Measurements from ENCODE around the gene SBF2.
"Not testable (repeated sequence)": the region's sequence is repeated elsewhere in the genome, so short reads cannot be mapped to it uniquely, and the experiment has no call there.

Gene SBF2

GRCh38 chr11:10265936-10266335 is 28.1 kb downstream of the SBF2 start:
- DNase-seq (ENCODE audit: low read depth): no peak

GRCh38 chr11:10264716-10265115 is 29.3 kb downstream of the SBF2 start:
- not testable (repeated sequence) for DNase-seq (ENCODE audit: low read depth)

DNA sequence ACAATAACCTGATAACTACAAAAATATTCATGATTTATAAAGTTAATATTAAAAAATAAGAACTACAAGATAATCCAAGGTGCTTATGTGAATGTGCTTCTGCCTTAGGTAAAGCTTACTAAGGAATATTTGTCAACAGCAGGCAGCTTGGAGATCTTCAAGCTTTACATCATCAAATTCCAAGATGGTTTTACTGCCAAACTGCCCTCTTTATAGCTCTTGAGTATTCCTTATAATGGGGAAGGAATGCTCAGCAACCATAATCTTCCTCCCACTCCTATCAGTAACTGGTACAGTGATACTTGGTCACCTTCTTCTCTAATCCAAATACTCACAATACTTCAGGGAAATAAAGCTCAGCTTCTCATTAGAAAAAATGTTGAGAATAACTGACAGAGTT is 30.1 kb downstream of the SBF2 start:
- no peak for DNase-seq (ENCODE audit: low read depth)

DNA sequence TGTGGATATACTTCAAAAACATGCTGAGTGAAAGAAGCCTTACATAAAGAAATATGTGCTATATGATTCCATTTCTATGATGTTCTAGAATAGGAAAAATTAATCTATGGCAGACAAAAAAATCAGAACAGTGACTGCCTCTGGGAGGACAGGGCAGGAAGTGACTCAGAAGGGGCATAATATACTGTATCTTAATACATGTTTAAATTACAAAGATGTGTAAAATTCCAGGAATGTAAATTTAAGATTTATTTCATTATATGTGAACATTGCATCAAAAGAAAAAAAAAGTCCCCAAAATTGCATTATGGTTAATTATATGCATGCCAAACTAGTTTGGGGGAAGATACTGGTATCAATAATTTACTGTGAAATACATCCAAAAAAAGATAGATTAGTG is 32.2 kb downstream of the SBF2 start:
- DNase-seq (ENCODE audit: low read depth): no peak

- no peak for DNase-seq (ENCODE audit: low read depth)
Measured at GRCh38 chr11:10257478-10257877, 36.5 kb downstream of the SBF2 start.

DNA sequence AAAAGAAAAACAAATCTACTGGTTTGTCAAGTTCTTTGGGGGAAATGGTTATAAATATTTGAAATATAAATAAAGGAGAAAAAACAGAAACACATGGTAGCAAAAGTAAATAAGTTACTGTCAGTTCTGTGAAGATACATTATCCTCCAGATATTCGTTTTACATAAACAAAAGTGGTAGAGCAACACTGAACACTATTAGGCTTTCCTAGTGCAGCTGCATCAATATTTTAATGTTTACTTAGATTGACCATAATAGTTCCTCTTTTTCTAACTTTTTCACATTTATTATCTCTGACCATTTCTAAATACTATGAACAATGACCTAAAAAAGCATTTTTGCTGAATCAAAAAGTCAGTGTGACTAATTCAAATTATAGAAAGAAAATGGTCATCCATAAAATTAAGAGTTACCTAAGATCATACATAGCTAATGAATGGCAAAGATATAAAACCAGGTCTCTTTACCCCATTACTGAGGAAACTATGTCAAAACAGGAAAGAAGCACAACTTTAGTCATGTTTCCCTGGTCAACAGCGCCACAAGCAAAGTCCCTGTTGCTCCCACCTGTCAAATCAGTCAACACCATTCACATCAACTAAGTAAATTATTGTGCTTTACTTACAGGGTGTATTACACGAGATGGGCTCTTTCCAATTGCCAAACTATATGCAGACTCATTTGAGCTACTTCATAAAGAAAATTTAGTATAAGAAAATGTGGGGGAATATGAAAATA is 38.5 kb downstream of the SBF2 start:
- no peak for DNase-seq (ENCODE audit: low read depth)

- not testable (repeated sequence) for DNase-seq (ENCODE audit: low read depth)
Measured at GRCh38 chr11:10249448-10250131, 44.4 kb downstream of the SBF2 start.

- DNase-seq (ENCODE audit: low read depth): no peak
Measured at GRCh38 chr11:10247011-10247410, 47.0 kb downstream of the SBF2 start.

DNA sequence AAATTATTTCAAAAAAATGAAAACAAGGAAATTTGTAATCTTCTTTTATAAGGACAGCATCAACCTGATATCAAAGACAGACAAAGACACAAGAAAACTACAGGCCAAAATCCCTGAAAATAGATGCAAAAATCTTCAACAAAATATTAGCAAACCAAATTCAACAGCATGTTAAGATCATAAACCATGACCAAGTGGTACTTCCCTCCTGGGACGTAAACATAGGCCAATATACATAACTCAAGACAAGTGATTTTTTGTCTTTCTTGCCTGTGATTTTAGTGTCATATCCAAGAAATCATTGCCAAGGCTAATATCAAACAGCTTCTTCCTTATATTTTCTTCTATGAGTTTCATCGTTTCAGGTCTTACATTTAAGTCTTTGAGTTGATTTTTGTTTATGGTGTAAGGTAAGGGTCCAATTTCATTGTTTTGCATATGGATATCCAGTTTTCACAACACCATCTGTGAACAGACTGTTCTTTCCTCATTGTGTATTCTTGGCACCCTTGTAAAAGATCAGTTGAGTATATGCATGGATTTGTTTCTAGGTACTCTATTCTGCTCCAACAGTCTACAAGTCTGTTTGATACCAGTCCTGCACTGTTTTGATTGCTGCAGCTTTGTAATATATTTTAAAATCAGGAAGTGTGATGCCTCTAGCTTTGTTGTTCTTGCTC is 50.0 kb downstream of the SBF2 start:
- DNase-seq (ENCODE audit: low read depth): no peak

DNA sequence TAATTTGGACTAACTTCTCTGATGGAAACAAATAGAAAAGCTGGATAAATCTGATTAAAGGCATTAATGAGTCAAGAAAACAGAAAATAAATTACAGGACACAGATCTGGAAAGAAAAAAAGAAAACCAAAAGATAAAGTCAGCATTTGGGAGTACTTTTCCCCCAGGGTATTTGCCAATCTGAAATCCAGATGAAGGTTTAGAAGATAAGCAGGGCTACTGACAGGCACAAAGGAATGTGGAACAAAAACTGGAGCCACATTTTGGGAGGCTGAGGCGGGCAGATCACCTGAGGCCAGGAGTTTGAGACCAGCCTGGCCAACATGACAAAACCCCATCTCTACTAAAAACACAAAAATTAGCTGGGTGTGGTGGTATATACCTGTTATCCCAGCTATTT is 57.2 kb downstream of the SBF2 start:
- no peak for DNase-seq (ENCODE audit: low read depth)

GRCh38 chr11:10233581-10233980 is 60.4 kb downstream of the SBF2 start:
- no peak for DNase-seq (ENCODE audit: low read depth)

- no peak for DNase-seq (ENCODE audit: low read depth)
Measured at GRCh38 chr11:10232756-10233155, 61.3 kb downstream of the SBF2 start.

- DNase-seq (ENCODE audit: low read depth): not testable (repeated sequence)
Measured at GRCh38 chr11:10231803-10232202, 62.2 kb downstream of the SBF2 start.

GRCh38 chr11:10225553-10225952 is 68.5 kb downstream of the SBF2 start:
- no peak for DNase-seq (ENCODE audit: low read depth)

DNA sequence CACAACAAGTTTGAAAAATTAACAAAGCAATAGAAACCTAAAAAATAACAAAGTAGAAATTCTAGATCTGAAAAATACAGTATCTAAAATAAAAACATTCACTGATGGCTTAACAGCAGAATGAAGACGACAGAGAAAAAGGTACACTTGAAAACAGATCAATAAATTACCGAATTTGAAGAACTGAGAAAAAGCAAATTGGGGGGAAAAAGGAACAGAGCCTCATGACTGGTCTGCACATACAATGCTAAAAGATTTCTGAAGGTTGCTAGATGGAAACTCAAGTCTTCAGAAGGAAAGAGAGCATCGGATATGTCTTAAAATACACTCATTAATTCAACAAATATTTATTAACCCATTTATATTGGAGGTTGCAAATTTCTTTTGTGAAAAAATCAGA is 71.6 kb downstream of the SBF2 start:
- DNase-seq (ENCODE audit: low read depth): no peak

DNA sequence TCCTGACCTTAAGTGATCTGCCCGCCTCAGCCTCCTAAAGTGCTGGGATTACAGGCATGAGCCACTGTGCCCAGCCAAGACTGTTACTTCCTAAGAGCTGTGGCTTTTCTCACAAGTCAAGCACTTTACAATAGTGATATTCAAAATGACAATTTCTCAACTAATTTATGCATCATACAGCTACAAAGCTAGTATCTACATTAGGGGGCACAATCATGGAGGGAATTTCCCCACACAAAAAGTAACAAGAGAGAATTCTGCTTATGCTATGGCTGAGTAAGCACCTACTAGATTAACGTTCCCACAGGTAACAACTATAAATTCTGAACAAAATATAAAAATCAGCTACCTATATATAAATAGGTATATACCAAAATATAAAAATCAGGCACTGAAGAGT is 72.7 kb downstream of the SBF2 start:
- DNase-seq (ENCODE audit: low read depth): no peak

- DNase-seq (ENCODE audit: low read depth): no peak
Measured at GRCh38 chr11:10211470-10211869, 82.5 kb downstream of the SBF2 start.

GRCh38 chr11:10209326-10209725 is 84.7 kb downstream of the SBF2 start:
- DNase-seq (ENCODE audit: low read depth): no peak

DNA sequence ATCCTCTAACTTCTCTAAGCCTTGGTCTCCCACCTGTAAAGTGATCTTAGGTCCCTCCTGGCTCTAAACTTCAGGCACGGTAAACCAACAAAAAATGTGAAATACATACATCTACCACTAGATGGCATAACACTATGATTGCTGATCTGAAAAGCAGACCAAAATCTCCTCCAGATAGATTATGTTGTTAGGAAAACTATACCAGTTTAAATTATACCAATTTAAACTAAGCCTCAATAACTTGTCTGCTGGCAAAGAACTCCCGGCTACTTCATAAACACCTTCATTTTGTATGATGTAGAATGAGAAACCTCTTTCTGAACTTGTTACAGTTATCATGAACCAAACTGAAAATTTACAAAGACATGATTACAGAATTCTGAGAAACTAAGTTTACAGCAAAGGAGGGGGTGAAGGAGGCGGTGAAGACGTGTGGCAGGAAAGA is 85.9 kb downstream of the SBF2 start:
- DNase-seq (ENCODE audit: low read depth): no peak

GRCh38 chr11:10205928-10206327 is 88.1 kb downstream of the SBF2 start:
- no peak for DNase-seq (ENCODE audit: low read depth)

DNA sequence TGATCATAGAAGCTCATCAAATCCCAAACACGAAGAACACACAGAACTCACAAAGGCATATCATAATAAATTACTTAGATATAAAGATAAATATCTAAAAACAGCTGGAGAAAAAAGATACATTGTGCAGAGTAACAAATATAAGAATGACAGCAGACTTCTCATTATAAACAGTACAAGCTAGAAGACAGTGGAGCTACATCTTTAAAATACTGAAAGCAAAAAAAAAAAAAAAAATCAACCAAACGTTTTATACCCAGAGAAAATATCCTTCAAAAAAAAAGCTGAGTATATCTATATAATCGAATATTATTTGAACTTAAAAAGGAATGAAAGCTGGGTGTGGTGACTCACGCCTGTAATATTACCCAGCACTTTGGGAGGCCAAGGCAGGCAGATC is 90.0 kb downstream of the SBF2 start:
- no peak for DNase-seq (ENCODE audit: low read depth)

DNA sequence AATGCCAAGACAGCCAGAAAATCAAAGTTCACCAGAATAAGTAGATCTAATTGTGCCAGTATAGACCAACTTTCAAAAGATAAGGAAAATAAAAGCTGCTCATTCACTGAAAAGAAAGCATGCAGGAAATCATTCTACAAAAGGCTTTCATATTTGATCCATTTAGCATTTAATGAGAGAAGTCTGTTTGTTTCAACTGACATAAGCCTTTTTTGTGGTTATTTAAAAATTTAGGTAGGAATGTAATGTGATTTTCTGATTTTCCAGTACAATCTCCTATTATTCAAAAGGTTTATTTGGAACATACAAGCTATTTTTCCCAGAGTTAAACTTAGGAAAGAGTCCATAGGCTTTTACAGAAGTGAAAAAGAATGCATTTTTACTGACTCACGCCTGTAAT is 92.7 kb downstream of the SBF2 start:
- DNase-seq (ENCODE audit: low read depth): no peak

- no peak for DNase-seq (ENCODE audit: low read depth)
Measured at GRCh38 chr11:10197091-10197490, 96.9 kb downstream of the SBF2 start.

All from stimulated activated CD8-positive, alpha-beta memory T cell treated with anti-CD3 and anti-CD28 coated beads, Interleukin-12 subunit alpha, Interleukin-12 subunit beta, amount 100 ng/mL, for 1 hour (primary cell).